LHCN-M2 (cell line): Measurements from ENCODE around the gene CAMSAP2. TPM values are rescaled to one million over a fixed set of nuclear protein-coding genes. Genes with fewer than 3 reads are reported as not detected.
A peak's percentile ranks its signal among the peaks of the same experiment; 100 is the strongest.

Experiments used
- DNase-seq: peaks from one replicate; pipeline ENCODE4 v3.0.0-alpha.2; 2012; ENCODE audit warnings: low read depth
- total RNA-seq: library from RNA; depleted of rRNA; stranded (reverse); fragments of >200 nt; gene quantifications from 2 replicates; pipeline ENCODE4 v1.2.3, GENCODE V29; 2014; rRNA removed

CAMSAP2 gene
- total RNA-seq, 1 experiment from 2014 or later: 35.2 TPM

GRCh38 chr1:200896531-200897196 lies 158.0 kb downstream of the CAMSAP2 start:
- DNase-seq: no peak

DNA sequence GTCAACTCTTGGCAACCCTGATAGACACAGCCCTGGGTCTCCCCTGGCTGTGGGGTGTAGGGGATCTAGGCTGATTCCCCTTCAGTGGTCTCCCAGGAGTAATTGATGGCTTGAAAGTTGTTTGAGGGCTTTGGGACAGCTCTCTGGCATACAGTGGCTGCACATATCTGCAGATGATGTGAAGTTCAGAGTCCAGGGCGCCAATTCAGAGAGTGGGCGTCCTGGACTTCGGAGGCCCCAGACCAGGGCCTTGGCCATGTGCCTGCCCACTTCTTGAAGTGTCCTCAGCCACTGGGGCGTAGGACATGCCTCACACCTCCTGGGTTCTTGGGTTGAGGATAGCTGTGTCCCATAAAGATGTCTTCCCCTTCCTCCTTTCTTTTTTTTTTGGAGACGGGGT lies 158.6 kb downstream of the CAMSAP2 start:
- DNase-seq: no peak

DNA sequence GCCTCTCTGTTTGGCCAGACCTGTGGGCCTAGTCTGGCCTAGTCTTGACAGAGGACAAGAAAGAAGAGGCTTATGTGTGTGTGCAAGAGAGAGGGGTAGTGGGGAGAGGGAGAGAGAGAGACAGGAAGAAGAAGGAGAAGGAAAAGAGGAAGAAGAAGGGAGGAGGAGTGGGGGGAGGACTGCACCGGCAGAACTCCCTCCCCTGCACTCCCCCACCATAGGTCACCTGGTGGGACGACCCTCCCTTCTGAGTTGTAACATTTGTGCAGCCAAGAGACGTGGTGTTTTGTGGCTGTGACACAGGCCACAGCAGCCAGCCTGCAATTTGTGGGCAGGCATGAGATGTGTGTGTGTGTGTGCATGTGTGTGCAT lies 160.3 kb downstream of the CAMSAP2 start:
- no peak for DNase-seq

GRCh38 chr1:200899451-200899915 lies 160.8 kb downstream of the CAMSAP2 start:
- no peak for DNase-seq

DNA sequence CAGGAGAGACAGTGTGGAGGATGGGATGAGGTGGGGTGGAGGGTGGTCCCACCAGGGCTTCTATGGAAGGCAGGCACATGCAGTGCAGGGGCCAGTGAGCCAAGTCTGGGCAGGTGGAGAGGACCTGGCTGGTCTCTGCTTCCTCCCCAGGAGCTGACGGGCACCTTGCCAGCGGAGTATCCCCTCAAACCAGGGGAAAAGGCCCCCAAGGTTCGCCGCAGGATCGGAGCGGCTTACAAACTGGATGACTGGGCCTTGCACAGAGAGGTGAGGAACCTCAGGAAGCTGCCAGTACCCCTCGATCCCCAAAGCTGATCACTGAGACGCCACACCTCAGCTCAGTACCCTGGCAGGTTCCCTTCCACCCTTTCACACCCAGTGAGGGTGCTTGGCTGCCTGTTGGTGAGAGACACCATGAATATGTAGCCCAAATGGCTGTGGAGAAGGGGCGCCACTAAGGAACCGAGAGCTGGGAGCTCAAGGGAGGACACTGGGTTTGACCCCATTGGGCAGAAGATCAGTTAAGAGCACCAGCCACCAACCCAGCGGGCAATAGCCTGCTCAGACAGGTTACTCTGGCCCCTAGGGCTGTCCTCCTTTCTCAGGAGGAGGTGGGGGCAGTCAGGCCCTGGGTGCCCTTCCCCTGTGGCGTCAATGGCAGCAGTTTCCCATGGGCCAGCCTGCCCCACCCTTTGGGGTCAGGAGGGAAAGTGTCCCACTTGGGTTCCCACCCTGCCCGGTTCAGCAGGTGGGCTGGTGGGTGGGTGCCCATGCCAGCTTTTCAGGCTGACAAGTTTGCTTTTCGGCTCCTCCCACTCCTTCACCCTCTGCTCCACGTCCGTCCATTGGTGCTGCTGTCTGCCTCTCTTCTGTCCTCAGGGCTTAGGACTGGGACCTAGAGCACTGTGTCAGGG lies 161.5 kb downstream of the CAMSAP2 start:
- DNase-seq: no peak

DNA sequence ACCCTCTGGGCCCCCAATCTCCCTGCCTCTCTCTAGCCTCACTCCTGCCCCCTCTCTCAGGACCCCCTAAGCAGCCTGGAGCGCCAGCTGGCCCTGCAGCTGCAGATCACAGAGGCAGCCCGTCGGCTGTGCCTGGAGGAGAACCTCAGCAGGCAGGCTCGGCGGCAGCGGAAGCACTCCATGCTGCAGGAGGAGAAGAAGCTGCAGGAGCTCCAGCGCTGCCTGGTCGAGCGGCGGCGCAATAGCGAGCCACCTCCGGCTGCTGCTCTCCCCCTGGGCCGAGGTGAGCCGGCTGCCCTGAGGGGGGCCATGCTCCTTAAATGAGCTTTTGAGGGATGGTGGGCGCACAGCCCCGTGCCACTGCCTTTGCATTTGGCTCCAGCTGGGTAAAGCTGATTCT lies 162.2 kb downstream of the CAMSAP2 start:
- no peak for DNase-seq

GRCh38 chr1:200901350-200901749 lies 162.7 kb downstream of the CAMSAP2 start:
- DNase-seq: no peak

DNA sequence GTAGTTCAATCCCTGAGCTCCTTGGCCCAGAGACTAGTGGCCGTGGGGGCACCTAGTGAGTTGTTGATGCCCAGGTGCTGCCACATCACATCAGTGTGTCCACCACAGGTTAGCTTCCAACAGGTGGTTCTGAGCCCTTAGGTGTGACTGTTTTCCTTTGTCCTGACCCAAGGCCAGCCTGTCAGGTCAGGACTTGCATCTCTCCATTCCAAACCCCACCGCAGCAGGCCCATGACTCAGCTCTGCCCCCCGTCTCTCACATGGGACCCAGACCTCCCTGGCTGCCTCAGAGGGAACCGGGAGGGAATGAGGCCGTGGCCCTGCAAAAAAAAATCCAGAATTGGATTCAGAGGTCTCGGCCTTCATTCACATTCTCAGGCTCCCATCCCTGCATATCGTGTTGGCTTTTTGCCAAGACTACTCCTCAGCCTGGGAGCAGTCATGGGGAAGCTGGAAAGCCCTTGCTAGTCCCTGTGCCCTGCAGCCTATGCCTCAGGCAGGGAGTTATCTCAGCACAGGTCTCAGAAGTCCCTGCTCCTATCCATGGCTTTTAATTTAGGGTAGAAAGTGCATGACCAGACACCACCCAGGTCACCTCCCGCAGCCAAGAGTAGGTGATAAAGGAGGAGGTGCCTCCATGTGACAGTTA lies 163.2 kb downstream of the CAMSAP2 start:
- DNase-seq: no peak

GRCh38 chr1:200903793-200904192 lies 165.1 kb downstream of the CAMSAP2 start:
- DNase-seq: no peak

GRCh38 chr1:200904772-200905171 lies 166.1 kb downstream of the CAMSAP2 start:
- DNase-seq: no peak

GRCh38 chr1:200905411-200906052 lies 166.8 kb downstream of the CAMSAP2 start:
- DNase-seq: no peak

GRCh38 chr1:200906491-200906890 lies 167.8 kb downstream of the CAMSAP2 start:
- no peak for DNase-seq

GRCh38 chr1:200907611-200908097 lies 169.0 kb downstream of the CAMSAP2 start:
- peak; percentile 15 for DNase-seq

GRCh38 chr1:200908191-200908868 lies 169.6 kb downstream of the CAMSAP2 start:
- DNase-seq: no peak

DNA sequence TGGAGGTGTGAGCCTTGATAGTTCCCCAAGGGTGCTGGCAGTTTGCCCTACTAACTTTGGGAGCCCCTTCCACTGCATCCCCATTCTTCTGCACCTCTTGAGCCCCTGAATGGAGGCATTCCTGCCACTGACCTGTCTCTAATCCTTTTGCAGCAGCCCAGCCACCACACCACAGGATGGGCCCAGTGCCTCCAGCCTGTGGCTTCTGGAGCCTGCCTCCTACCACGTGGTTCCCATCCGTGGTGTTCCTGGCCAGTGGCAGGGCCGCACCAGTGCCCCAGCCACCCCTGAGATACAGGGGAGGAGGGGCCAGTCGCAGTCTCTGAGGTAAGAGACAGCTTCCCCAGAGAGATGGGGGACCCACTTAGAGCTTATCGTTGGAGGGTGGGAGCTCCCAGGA lies 170.4 kb downstream of the CAMSAP2 start:
- no peak for DNase-seq

DNA sequence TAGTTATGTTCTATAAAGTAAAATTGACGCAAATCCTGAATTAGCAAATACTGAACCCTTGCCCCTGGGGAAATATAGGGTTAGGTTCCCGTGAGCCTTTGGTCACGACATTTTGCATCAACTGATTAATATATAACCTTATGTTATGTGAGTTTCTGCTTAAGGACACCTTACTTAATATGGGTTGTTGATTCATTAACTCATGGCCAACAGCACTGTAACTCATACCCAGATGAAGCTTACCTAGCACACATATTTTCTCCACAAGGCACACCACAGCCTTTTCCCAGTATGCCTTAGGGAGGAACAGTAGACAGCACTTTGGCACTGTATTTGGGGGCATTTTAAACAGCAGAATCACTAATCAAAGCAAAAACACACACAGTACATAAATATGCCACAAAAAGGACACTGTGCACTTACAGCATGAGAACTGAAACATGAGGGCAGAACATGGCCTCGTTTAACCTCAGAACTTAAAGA lies 171.1 kb downstream of the CAMSAP2 start:
- DNase-seq: no peak

Other genes starting within 250 kb of the CAMSAP2 start
- gene KIF14, start 118.1 kb upstream of the CAMSAP2 start, total RNA-seq: 27.1 and 29.7 TPM in 2 replicates
- gene DDX59, start 69.0 kb upstream of the CAMSAP2 start, total RNA-seq: 15.8 and 21.2 TPM in 2 replicates
- gene GPR25, start 134.1 kb downstream of the CAMSAP2 start, total RNA-seq: not detected in 2 replicates
- gene INAVA, start 156.0 kb downstream of the CAMSAP2 start, total RNA-seq: 0.63 and 1.5 TPM in 2 replicates